ENCODE measurements around the gene CASS4. TPM values are rescaled to one million over a fixed set of nuclear protein-coding genes. Genes with fewer than 3 reads are reported as not detected.

The CASS4 gene
- polyA plus RNA-seq, 1 donor from 2014 or later = 0.56 TPM

DNA sequence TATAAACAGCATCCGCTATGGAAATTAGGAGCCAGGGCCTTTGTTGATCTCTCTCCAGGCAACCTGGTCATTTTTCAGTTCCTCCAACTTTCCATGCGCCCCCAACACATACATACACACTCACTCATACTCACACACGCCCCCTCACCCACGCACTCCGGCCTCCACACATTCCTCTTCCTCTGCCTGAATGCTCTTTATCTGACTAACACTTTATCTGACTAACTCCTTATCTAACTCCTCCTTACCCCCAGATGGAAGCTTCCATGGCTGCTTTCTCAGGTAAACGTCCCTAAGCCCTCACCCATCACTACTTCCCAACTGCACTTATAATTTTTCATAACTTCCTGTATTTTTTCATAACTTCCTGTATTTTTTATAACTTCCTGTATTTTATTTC, 17.4 kb downstream of the CASS4 start:
- TF ChIP-seq POLR2AphosphoS5 (IDR thresholded peaks at IDR 0.05) (no peak), RAD21 (conservative IDR thresholded peaks at IDR 0.05) (no peak), EP300 (conservative IDR thresholded peaks at IDR 0.05; ENCODE audit: poor library complexity, severe bottlenecking) (no peak), SMC3 (conservative IDR thresholded peaks at IDR 0.05; ENCODE audit: poor library complexity) (no peak), EZH2 (IDR thresholded peaks at IDR 0.05; ENCODE audit: borderline replicate concordance, insufficient read depth, low read length, poor library complexity, severe bottlenecking) (no peak), MXI1 (conservative IDR thresholded peaks at IDR 0.05; ENCODE audit: poor library complexity, severe bottlenecking) (no peak), TAF1 (IDR thresholded peaks at IDR 0.05; ENCODE audit: low read depth) (no peak)
- TF ChIP-seq, protein P1, sequence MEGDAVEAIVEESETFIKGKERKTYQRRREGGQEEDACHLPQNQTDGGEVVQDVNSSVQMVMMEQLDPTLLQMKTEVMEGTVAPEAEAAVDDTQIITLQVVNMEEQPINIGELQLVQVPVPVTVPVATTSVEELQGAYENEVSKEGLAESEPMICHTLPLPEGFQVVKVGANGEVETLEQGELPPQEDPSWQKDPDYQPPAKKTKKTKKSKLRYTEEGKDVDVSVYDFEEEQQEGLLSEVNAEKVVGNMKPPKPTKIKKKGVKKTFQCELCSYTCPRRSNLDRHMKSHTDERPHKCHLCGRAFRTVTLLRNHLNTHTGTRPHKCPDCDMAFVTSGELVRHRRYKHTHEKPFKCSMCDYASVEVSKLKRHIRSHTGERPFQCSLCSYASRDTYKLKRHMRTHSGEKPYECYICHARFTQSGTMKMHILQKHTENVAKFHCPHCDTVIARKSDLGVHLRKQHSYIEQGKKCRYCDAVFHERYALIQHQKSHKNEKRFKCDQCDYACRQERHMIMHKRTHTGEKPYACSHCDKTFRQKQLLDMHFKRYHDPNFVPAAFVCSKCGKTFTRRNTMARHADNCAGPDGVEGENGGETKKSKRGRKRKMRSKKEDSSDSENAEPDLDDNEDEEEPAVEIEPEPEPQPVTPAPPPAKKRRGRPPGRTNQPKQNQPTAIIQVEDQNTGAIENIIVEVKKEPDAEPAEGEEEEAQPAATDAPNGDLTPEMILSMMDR (IDR thresholded peaks at IDR 0.05; ENCODE audit: poor library complexity, severe bottlenecking) = no peak
- TF ChIP-seq, protein P2, sequence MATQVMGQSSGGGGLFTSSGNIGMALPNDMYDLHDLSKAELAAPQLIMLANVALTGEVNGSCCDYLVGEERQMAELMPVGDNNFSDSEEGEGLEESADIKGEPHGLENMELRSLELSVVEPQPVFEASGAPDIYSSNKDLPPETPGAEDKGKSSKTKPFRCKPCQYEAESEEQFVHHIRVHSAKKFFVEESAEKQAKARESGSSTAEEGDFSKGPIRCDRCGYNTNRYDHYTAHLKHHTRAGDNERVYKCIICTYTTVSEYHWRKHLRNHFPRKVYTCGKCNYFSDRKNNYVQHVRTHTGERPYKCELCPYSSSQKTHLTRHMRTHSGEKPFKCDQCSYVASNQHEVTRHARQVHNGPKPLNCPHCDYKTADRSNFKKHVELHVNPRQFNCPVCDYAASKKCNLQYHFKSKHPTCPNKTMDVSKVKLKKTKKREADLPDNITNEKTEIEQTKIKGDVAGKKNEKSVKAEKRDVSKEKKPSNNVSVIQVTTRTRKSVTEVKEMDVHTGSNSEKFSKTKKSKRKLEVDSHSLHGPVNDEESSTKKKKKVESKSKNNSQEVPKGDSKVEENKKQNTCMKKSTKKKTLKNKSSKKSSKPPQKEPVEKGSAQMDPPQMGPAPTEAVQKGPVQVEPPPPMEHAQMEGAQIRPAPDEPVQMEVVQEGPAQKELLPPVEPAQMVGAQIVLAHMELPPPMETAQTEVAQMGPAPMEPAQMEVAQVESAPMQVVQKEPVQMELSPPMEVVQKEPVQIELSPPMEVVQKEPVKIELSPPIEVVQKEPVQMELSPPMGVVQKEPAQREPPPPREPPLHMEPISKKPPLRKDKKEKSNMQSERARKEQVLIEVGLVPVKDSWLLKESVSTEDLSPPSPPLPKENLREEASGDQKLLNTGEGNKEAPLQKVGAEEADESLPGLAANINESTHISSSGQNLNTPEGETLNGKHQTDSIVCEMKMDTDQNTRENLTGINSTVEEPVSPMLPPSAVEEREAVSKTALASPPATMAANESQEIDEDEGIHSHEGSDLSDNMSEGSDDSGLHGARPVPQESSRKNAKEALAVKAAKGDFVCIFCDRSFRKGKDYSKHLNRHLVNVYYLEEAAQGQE (IDR thresholded peaks at IDR 0.05; ENCODE audit: borderline replicate concordance) = no peak
- no peak overlapping the region for H3K27ac ChIP-seq (ENCODE audit: low read length)
- no peaks in the 10 kb centered on the region for H4K20me1 ChIP-seq (ENCODE audit: insufficient read depth)
- H3K4me2 ChIP-seq (ENCODE audit: low read length) = no peak overlapping the region
- H3K36me3 ChIP-seq (ENCODE audit: insufficient read depth, low read length) = no peaks in the 10 kb centered on the region
- no peaks in the 10 kb centered on the region for H3K9me2 ChIP-seq (ENCODE audit: insufficient read depth, low read length)
- H3K4me3 ChIP-seq (ENCODE audit: low read length) = no peak overlapping the region
- H2AFZ ChIP-seq (ENCODE audit: low read depth, low read length) = no peak overlapping the region
- no peaks in the 10 kb centered on the region for H3K79me2 ChIP-seq (replicated peaks; ENCODE audit: insufficient read depth, low read length)
- no peaks in the 10 kb centered on the region for H3K9me3 ChIP-seq (ENCODE audit: low read length)
- H3K9ac ChIP-seq (ENCODE audit: low read length) = no peak overlapping the region
- no peaks in the 10 kb centered on the region for H3K27me3 ChIP-seq (ENCODE audit: insufficient read depth, low read depth, low read length)
- H3F3A ChIP-seq (ENCODE audit: insufficient read depth, low read length, poor library complexity, severe bottlenecking) = no peaks in the 10 kb centered on the region

GRCh38 chr20:56429941-56430340, 17.9 kb downstream of the CASS4 start:
- no peak overlapping the region for H3K9ac ChIP-seq (ENCODE audit: low read length)
- H3K4me2 ChIP-seq (ENCODE audit: low read length) = no peak overlapping the region
- no peaks in the 10 kb centered on the region for H3K9me3 ChIP-seq (ENCODE audit: low read length)
- no peak overlapping the region for H3K27ac ChIP-seq (ENCODE audit: low read length)
- H3F3A ChIP-seq (ENCODE audit: insufficient read depth, low read length, poor library complexity, severe bottlenecking) = no peaks in the 10 kb centered on the region
- H2AFZ ChIP-seq (ENCODE audit: low read depth, low read length) = no peak overlapping the region
- no peaks in the 10 kb centered on the region for H3K79me2 ChIP-seq (replicated peaks; ENCODE audit: insufficient read depth, low read length)
- no peak overlapping the region for H3K4me3 ChIP-seq (ENCODE audit: low read length)
- no peaks in the 10 kb centered on the region for H3K36me3 ChIP-seq (ENCODE audit: insufficient read depth, low read length)
- TF ChIP-seq SMC3 (conservative IDR thresholded peaks at IDR 0.05; ENCODE audit: poor library complexity) (no peak), POLR2AphosphoS5 (IDR thresholded peaks at IDR 0.05) (no peak), EZH2 (IDR thresholded peaks at IDR 0.05; ENCODE audit: borderline replicate concordance, insufficient read depth, low read length, poor library complexity, severe bottlenecking) (no peak), RAD21 (conservative IDR thresholded peaks at IDR 0.05) (no peak), MXI1 (conservative IDR thresholded peaks at IDR 0.05; ENCODE audit: poor library complexity, severe bottlenecking) (no peak), TAF1 (IDR thresholded peaks at IDR 0.05; ENCODE audit: low read depth) (no peak), EP300 (conservative IDR thresholded peaks at IDR 0.05; ENCODE audit: poor library complexity, severe bottlenecking) (no peak)
- TF ChIP-seq, protein P2 (IDR thresholded peaks at IDR 0.05; ENCODE audit: borderline replicate concordance) = no peak
- TF ChIP-seq, protein P1 (IDR thresholded peaks at IDR 0.05; ENCODE audit: poor library complexity, severe bottlenecking) = no peak
- no peaks in the 10 kb centered on the region for H3K9me2 ChIP-seq (ENCODE audit: insufficient read depth, low read length)
- H4K20me1 ChIP-seq (ENCODE audit: insufficient read depth) = no peaks in the 10 kb centered on the region
- no peaks in the 10 kb centered on the region for H3K27me3 ChIP-seq (ENCODE audit: insufficient read depth, low read depth, low read length)

All from neural cell (in vitro differentiated cells).